H1 (cell line): Measurements from ENCODE around the gene CGAS.

Experiments
- CTCF ChIP-seq, 3 experiments: IDR thresholded peaks; 1 replicate in 2 of 3; 2 replicates in 1 of 3; pipeline versions ENCODE4 v1.5.1 to v1.6.1; 2011; ENCODE audit warnings: low read length in 3 of 3, mild to moderate bottlenecking in 3 of 3, inconsistent platforms in 2 of 3, low read depth in 1 of 3, moderate library complexity in 1 of 3; ENCODE audit not compliant: insufficient read depth in 1 of 3; ENCODE audit errors: control extremely low read depth in 1 of 3
- NRF1 ChIP-seq: IDR thresholded peaks from 2 replicates; pipeline ENCODE4 v1.6.1; 2011; ENCODE audit warnings: mild to moderate bottlenecking, low read depth, low read length, improper control_type of control experiment
- POLR2AphosphoS5 ChIP-seq: IDR thresholded peaks from 2 replicates; pipeline ENCODE4 v1.6.1; 2011; ENCODE audit warnings: low read depth, low read length
- TCF12 ChIP-seq: IDR thresholded peaks from 2 replicates; pipeline ENCODE4 v1.6.1; 2011; ENCODE audit warnings: low read depth, mild to moderate bottlenecking, low read length
- YY1 ChIP-seq: IDR thresholded peaks from 2 replicates; pipeline ENCODE4 v1.6.1; 2011; ENCODE audit warnings: low read depth, mild to moderate bottlenecking, low read length

DNA sequence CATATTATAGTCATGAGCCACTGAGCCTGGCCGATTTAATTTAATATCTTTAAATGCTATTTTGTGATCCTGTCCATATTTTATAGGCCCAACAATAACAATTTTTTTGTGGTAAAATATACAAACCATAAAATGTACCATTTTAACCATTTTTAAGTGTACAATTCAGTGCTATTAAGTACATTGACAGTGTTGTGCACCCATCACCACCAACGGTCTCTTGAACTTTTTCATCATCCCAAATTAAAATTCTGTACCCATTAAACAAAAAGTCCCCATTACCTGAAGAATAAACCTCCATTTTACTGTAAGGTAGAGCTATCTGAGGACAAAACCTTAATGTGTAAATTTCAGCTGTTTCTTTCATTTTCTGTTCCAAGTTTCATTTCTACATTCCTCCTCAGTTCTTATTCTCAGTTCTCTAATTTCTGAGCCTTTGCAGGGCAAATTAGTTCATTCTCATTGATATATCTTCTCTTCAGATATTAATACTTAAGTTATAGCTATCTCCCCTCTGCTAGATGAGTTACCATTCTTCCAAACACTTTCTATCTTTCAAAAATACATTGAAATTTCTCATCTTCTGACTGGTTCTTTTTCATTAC, 19.7 kb upstream of the CGAS start:
- TF ChIP-seq CTCF (IDR thresholded peaks at IDR 0.05; ENCODE audit: control extremely low read depth in 1 of 3, insufficient read depth in 1 of 3, low read depth in 1 of 3, low read length in 3 of 3), result no peak
- no peak for TF ChIP-seq POLR2AphosphoS5
- no peak for TF ChIP-seq TCF12
- TF ChIP-seq YY1, result no peak
- TF ChIP-seq NRF1, result no peak
